ENCODE results near the gene RBM28. TPM values are rescaled to one million over a fixed set of nuclear protein-coding genes. Genes with fewer than 3 reads are reported as not detected.

RBM28 gene
- total RNA-seq, 2 experiments from 2014 or later = 55.0 to 55.2 TPM

GRCh38 chr7:128358233-128358632 is 14.5 kb upstream of the RBM28 start:
- DNase-seq (no peak), ATAC-seq (no peak)
- POLR2A ChIA-PET = no interaction called here
- CTCF ChIA-PET = interaction anchor here (1.2 to 3.9 kb wide), 8 partner anchors 9 to 29 kb away, joined by 3 to 22 read pairs (median 4); partner anchors contain the start of gene RBM28
- Mint-ChIP-seq H3K27me3 (peaks cover 34% of the 10 kb centered on the region), H3K27ac (no peak overlapping the region), H3K9me3 (ENCODE audit: low read depth) (no peaks in the 10 kb centered on the region), H3K36me3 (ENCODE audit: low read depth) (no peaks in the 10 kb centered on the region), H3K4me1 (peaks cover 22% of the 10 kb centered on the region), H3K4me3 (no peak overlapping the region)
- intact Hi-C loops (cut with DNase I, micrococcal nuclease) = no loop called here

- Mint-ChIP-seq H3K27ac (no peak overlapping the region), H3K27me3 (peaks cover 37% of the 10 kb centered on the region), H3K4me3 (no peak overlapping the region), H3K36me3 (ENCODE audit: low read depth) (no peaks in the 10 kb centered on the region), H3K4me1 (peaks cover 12% of the 10 kb centered on the region), H3K9me3 (ENCODE audit: low read depth) (no peaks in the 10 kb centered on the region)
- DNase-seq (no peak), ATAC-seq (no peak)
- CTCF ChIA-PET = interaction anchor here (0.7 to 3.9 kb wide), 8 partner anchors 9 to 24 kb away, joined by 3 to 22 read pairs (median 4); partner anchors contain the start of gene RBM28
- intact Hi-C loops (cut with DNase I, micrococcal nuclease) = no loop called here
- POLR2A ChIA-PET = no interaction called here
Observed at GRCh38 chr7:128357217-128357613, 13.5 kb upstream of the RBM28 start.

- ChIA-PET CTCF (interaction anchor here (0.8 to 3.9 kb wide), 5 partner anchors 8 to 70 kb away, joined by 3 to 22 read pairs (median 5); no protein-coding TSS in a partner anchor), POLR2A (no interaction called here)
- no peak overlapping the region for H3K27ac Mint-ChIP-seq
- no peaks in the 10 kb centered on the region for H3K9me3 Mint-ChIP-seq (ENCODE audit: low read depth)
- no peak overlapping the region for H3K4me3 Mint-ChIP-seq
- H3K27me3 Mint-ChIP-seq = peaks cover 31% of the 10 kb centered on the region
- intact Hi-C loops (cut with DNase I, micrococcal nuclease) = no loop called here
- no peaks in the 10 kb centered on the region for H3K36me3 Mint-ChIP-seq (ENCODE audit: low read depth)
- DNase-seq (no peak), ATAC-seq (no peak)
- H3K4me1 Mint-ChIP-seq = peaks cover 7% of the 10 kb centered on the region
Observed at GRCh38 chr7:128356546-128357216, 13.0 kb upstream of the RBM28 start.

- ChIA-PET CTCF (interaction anchor here (0.7 to 1.6 kb wide), 4 partner anchors 10 to 34 kb away, joined by 3 to 5 read pairs (median 3); partner anchors contain the start of gene RBM28), POLR2A (no interaction called here)
- intact Hi-C loops (cut with DNase I, micrococcal nuclease) = no loop called here
- H3K4me1 Mint-ChIP-seq = no peaks in the 10 kb centered on the region
- no peak overlapping the region for H3K4me3 Mint-ChIP-seq
- H3K36me3 Mint-ChIP-seq (ENCODE audit: low read depth) = no peaks in the 10 kb centered on the region
- H3K27ac Mint-ChIP-seq = no peak overlapping the region
- H3K27me3 Mint-ChIP-seq = peaks cover 25% of the 10 kb centered on the region
- DNase-seq (no peak), ATAC-seq (no peak)
- no peaks in the 10 kb centered on the region for H3K9me3 Mint-ChIP-seq (ENCODE audit: low read depth)
Observed at GRCh38 chr7:128353610-128354009, 9.9 kb upstream of the RBM28 start.

GRCh38 chr7:128353189-128353588 is 9.5 kb upstream of the RBM28 start:
- H3K4me3 Mint-ChIP-seq = no peak overlapping the region
- intact Hi-C loops (cut with DNase I, micrococcal nuclease) = no loop called here
- no peaks in the 10 kb centered on the region for H3K9me3 Mint-ChIP-seq (ENCODE audit: low read depth)

GRCh38 chr7:128352636-128353035 is 8.9 kb upstream of the RBM28 start:
- Mint-ChIP-seq H3K27ac (no peak overlapping the region), H3K9me3 (ENCODE audit: low read depth) (no peaks in the 10 kb centered on the region), H3K36me3 (ENCODE audit: low read depth) (no peaks in the 10 kb centered on the region), H3K4me1 (no peaks in the 10 kb centered on the region), H3K27me3 (peaks cover 27% of the 10 kb centered on the region), H3K4me3 (no peak overlapping the region)
- ATAC-seq (no peak), DNase-seq (no peak)
- intact Hi-C loops (cut with DNase I, micrococcal nuclease) = loop anchor here in 1 of 2 experiments (1.0 kb wide), 1 partner anchor 35 kb away; no protein-coding TSS in a partner anchor
- CTCF ChIA-PET = interaction anchor here (1.1 to 1.6 kb wide), 3 partner anchors 9 to 21 kb away, joined by 3 to 5 read pairs (median 4); partner anchors contain the start of gene RBM28
- POLR2A ChIA-PET = no interaction called here

More at GRCh38 chr7:128353189-128353588, 9.5 kb upstream of the RBM28 start:
- POLR2A ChIA-PET = no interaction called here
- Mint-ChIP-seq H3K27ac (no peak overlapping the region), H3K36me3 (ENCODE audit: low read depth) (no peaks in the 10 kb centered on the region), H3K27me3 (peaks cover 24% of the 10 kb centered on the region), H3K4me1 (no peaks in the 10 kb centered on the region)
- ATAC-seq (no peak), DNase-seq (no peak)
- CTCF ChIA-PET = interaction anchor here (0.7 to 1.6 kb wide), 4 partner anchors 9 to 22 kb away, joined by 3 to 5 read pairs (median 4); partner anchors contain the start of gene RBM28

- Mint-ChIP-seq H3K4me1 (no peaks in the 10 kb centered on the region), H3K27ac (no peak overlapping the region), H3K27me3 (peaks cover 29% of the 10 kb centered on the region), H3K4me3 (no peak overlapping the region), H3K9me3 (ENCODE audit: low read depth) (no peaks in the 10 kb centered on the region), H3K36me3 (ENCODE audit: low read depth) (no peaks in the 10 kb centered on the region)
- CTCF ChIA-PET = interaction anchor here (0.8 to 1.6 kb wide), 3 partner anchors 8 to 101 kb away, joined by 3 to 5 read pairs (median 4); partner anchors contain the start of gene RBM28
- ATAC-seq = peak; percentile 44
- intact Hi-C loops (cut with DNase I, micrococcal nuclease) = loop anchor here in 1 of 2 experiments (1.0 kb wide), 1 partner anchor 35 kb away; no protein-coding TSS in a partner anchor
- POLR2A ChIA-PET = no interaction called here
- DNase-seq = peak; percentile 66
Observed at GRCh38 chr7:128352153-128352537, 8.4 kb upstream of the RBM28 start.

GRCh38 chr7:128351296-128352152 is 7.8 kb upstream of the RBM28 start:
- peak; percentile 40 for DNase-seq
- ChIA-PET POLR2A (no interaction called here), CTCF (interaction anchor here (0.8 to 8.8 kb wide), 2 partner anchors 35 to 101 kb away, joined by 3 to 321 read pairs; no protein-coding TSS in a partner anchor)
- Mint-ChIP-seq H3K4me3 (no peak overlapping the region), H3K27me3 (peaks cover 29% of the 10 kb centered on the region), H3K27ac (no peak overlapping the region), H3K4me1 (no peaks in the 10 kb centered on the region), H3K9me3 (ENCODE audit: low read depth) (no peaks in the 10 kb centered on the region), H3K36me3 (ENCODE audit: low read depth) (no peaks in the 10 kb centered on the region)
- intact Hi-C loops (cut with DNase I, micrococcal nuclease) = loop anchor here in 1 of 2 experiments (1.0 kb wide), 1 partner anchor 36 kb away; no protein-coding TSS in a partner anchor
- ATAC-seq = peak; percentile 49

GRCh38 chr7:128350708-128351295 is 7.1 kb upstream of the RBM28 start:
- intact Hi-C loops (cut with DNase I, micrococcal nuclease) = no loop called here
- Mint-ChIP-seq H3K27ac (no peak overlapping the region), H3K27me3 (peaks cover 29% of the 10 kb centered on the region), H3K36me3 (ENCODE audit: low read depth) (no peaks in the 10 kb centered on the region), H3K4me3 (no peak overlapping the region), H3K9me3 (ENCODE audit: low read depth) (no peaks in the 10 kb centered on the region), H3K4me1 (no peaks in the 10 kb centered on the region)
- ATAC-seq (no peak), DNase-seq (no peak)
- ChIA-PET CTCF (interaction anchor here (0.7 to 8.8 kb wide), 5 partner anchors 11 to 701 kb away, joined by 3 to 321 read pairs (median 5); partner anchors contain the start of gene PRRT4), POLR2A (no interaction called here)

- ATAC-seq (no peak), DNase-seq (no peak)
- intact Hi-C loops (cut with DNase I, micrococcal nuclease) = loop anchor here in 1 of 2 experiments (2.0 to 10.0 kb wide), 2 partner anchors 13 to 105 kb away; partner anchors contain the start of gene HILPDA
- Mint-ChIP-seq H3K27me3 (peaks cover 29% of the 10 kb centered on the region), H3K4me1 (no peaks in the 10 kb centered on the region), H3K9me3 (ENCODE audit: low read depth) (no peaks in the 10 kb centered on the region), H3K4me3 (no peak overlapping the region), H3K27ac (no peak overlapping the region), H3K36me3 (ENCODE audit: low read depth) (no peaks in the 10 kb centered on the region)
- ChIA-PET POLR2A (no interaction called here), CTCF (interaction anchor here (0.6 to 8.8 kb wide), 9 partner anchors 8 to 662 kb away, joined by 3 to 321 read pairs (median 4); partner anchors contain the start of gene PRRT4)
Observed at GRCh38 chr7:128349466-128349825, 5.7 kb upstream of the RBM28 start.

All from activated CD4-positive, alpha-beta T cell treated with anti-CD3 and anti-CD28 coated beads for 36 hours (primary cell).